ENCODE data around the gene MMP25. TPM values are rescaled to one million over a fixed set of nuclear protein-coding genes. Genes with fewer than 3 reads are reported as not detected.

The MMP25 gene
- total and polyA plus RNA-seq, 9 of the 15 experiments (the other 6 are each of a cell fraction or from before 2014, with no cell fraction given): 0.03 to 0.04 TPM; not detected in 7

DNA sequence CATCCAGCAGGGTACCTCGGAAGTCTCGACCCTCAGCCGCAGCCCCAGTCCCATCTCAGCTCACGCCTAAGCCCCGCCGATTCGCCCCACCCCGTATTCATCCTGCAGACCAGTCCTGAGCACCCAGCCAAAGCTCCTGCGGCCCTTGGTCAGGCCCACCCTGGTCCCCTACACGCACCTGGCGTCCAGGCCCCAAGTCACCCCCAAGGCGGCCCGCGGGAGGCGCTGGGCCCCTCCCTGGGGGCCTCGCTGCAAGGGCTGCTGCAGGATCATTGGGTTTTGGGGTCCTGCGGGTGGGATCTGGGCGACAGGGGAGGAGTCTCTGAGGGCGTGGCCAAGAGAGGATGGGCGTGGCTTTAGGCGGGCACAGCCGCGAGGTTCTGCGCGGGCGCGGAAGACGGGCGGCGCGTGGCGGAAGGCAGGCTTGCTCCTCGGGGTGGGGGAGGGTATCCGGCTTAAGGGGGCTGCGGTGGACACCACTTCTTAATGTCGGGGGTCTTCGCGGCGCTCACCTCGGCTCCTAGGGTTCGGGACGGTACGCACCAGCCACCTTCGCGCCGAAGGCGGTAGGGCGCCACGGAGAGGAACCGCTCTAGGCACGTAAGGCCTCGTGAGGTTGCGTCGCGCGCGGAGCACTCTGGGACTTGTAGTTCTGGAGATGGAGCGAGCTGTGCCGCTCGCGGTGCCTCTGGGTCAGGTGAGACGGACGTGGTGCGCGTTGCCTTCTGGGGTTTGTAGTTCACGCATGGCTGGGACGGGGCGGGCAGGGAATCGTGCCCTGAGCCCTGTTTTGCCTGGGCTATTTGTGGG lies 22.5 kb upstream of the MMP25 start, which contains the start of the genes HCFC1R1 and THOC6 (continued):
- TF ChIP-seq, protein P1, sequence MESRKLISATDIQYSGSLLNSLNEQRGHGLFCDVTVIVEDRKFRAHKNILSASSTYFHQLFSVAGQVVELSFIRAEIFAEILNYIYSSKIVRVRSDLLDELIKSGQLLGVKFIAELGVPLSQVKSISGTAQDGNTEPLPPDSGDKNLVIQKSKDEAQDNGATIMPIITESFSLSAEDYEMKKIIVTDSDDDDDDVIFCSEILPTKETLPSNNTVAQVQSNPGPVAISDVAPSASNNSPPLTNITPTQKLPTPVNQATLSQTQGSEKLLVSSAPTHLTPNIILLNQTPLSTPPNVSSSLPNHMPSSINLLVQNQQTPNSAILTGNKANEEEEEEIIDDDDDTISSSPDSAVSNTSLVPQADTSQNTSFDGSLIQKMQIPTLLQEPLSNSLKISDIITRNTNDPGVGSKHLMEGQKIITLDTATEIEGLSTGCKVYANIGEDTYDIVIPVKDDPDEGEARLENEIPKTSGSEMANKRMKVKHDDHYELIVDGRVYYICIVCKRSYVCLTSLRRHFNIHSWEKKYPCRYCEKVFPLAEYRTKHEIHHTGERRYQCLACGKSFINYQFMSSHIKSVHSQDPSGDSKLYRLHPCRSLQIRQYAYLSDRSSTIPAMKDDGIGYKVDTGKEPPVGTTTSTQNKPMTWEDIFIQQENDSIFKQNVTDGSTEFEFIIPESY (CRISPR knock-in tag; IDR thresholded peaks at IDR 0.05): no peak
- TF ChIP-seq POU5F1 (IDR thresholded peaks at IDR 0.05; ENCODE audit: borderline replicate concordance, low read depth, low read length, partially characterized antibody) (peak; percentile 71), BHLHE40 (IDR thresholded peaks at IDR 0.05; ENCODE audit: low read length) (peak; percentile 89), BRF1 (IDR thresholded peaks at IDR 0.05; ENCODE audit: borderline replicate concordance, extremely low read depth, insufficient read length) (no peak), ETV6 (IDR thresholded peaks at IDR 0.05; ENCODE audit: borderline replicate concordance in 1 of 2, low read depth in 2 of 2, low read length in 1 of 2) (peak in 1 of 2 experiments; percentile 10; a peak in 1 of 4 replicates), ETV6 (CRISPR knock-in tag; IDR thresholded peaks at IDR 0.05; ENCODE audit: borderline replicate concordance) (no peak), PHF20 (IDR thresholded peaks at IDR 0.05; ENCODE audit: partially characterized antibody) (peak; percentile 25), ZBED1 (IDR thresholded peaks at IDR 0.05) (peak; percentile 74; the same call in 1 of the 2 replicates)
- TF ChIP-seq, protein P2, sequence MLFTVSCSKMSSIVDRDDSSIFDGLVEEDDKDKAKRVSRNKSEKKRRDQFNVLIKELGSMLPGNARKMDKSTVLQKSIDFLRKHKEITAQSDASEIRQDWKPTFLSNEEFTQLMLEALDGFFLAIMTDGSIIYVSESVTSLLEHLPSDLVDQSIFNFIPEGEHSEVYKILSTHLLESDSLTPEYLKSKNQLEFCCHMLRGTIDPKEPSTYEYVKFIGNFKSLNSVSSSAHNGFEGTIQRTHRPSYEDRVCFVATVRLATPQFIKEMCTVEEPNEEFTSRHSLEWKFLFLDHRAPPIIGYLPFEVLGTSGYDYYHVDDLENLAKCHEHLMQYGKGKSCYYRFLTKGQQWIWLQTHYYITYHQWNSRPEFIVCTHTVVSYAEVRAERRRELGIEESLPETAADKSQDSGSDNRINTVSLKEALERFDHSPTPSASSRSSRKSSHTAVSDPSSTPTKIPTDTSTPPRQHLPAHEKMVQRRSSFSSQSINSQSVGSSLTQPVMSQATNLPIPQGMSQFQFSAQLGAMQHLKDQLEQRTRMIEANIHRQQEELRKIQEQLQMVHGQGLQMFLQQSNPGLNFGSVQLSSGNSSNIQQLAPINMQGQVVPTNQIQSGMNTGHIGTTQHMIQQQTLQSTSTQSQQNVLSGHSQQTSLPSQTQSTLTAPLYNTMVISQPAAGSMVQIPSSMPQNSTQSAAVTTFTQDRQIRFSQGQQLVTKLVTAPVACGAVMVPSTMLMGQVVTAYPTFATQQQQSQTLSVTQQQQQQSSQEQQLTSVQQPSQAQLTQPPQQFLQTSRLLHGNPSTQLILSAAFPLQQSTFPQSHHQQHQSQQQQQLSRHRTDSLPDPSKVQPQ (CRISPR knock-in tag; IDR thresholded peaks at IDR 0.05; ENCODE audit: borderline replicate concordance): no peak
- TF ChIP-seq, protein P3, sequence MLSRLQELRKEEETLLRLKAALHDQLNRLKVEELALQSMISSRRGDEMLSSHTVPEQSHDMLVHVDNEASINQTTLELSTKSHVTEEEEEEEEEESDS (CRISPR knock-in tag; IDR thresholded peaks at IDR 0.05): no peak
- TF ChIP-seq, protein P4, sequence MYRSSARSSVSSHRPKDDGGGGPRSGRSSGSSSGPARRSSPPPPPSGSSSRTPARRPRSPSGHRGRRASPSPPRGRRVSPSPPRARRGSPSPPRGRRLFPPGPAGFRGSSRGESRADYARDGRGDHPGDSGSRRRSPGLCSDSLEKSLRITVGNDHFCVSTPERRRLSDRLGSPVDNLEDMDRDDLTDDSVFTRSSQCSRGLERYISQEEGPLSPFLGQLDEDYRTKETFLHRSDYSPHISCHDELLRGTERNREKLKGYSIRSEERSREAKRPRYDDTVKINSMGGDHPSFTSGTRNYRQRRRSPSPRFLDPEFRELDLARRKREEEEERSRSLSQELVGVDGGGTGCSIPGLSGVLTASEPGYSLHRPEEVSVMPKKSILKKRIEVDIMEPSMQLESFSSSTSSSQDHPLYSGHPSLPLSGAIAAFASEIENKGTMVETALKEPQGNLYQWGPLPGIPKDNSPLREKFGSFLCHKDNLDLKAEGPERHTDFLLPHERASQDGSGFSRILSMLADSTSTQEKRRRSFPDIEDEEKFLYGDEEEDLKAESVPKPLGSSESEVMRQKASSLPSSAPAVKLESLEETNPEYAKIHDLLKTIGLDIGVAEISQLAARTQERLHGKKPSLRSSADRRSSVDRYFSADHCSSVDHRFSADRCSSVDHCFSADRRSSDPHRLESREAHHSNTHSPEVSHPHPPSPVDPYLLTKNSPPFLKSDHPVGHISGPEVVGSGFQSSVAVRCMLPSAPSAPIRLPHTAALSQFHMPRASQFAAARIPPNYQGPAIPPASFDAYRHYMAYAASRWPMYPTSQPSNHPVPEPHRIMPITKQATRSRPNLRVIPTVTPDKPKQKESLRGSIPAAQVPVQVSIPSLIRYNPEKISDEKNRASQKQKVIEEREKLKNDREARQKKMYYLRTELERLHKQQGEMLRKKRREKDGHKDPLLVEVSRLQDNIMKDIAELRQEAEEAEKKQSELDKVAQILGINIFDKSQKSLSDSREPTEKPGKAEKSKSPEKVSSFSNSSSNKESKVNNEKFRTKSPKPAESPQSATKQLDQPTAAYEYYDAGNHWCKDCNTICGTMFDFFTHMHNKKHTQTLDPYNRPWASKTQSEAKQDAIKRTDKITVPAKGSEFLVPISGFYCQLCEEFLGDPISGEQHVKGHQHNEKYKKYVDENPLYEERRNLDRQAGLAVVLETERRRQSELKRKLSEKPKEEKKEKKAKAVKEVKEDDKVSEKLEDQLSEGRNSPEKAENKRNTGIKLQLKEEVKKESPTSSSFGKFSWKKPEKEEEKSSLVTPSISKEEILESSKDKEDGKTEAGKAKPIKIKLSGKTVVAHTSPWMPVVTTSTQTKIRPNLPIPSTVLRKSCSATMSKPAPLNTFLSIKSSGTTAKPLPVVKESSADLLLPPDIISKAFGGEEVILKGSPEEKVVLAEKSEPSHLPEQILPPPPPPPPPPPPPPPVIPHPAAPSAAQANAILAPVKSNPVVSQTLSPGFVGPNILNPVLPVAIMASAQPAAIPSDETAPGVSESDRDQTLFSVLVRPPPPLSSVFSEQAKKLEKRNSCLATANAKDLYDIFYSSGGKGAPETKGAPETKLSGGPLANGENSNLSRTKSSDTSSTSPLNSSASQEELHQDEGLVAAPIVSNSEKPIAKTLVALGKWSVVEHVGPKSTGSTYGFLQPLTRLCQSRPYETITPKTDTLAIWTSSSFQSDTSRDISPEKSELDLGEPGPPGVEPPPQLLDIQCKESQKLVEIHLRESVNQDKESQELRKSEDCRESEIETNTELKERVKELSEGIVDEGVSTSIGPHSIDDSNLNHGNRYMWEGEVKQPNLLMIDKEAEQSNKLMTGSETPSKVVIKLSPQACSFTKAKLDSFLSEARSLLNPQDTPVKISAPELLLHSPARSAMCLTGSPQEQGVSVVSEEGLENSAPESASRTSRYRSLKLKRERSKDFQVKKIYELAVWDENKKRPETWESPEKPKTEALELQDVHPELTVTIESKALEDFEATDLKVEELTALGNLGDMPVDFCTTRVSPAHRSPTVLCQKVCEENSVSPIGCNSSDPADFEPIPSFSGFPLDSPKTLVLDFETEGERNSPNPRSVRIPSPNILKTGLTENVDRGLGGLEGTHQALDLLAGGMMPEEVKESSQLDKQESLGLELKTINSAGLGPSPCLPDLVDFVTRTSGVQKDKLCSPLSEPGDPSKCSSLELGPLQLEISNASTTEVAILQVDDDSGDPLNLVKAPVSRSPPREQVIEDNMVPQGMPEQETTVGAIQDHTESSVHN (IDR thresholded peaks at IDR 0.05; ENCODE audit: borderline replicate concordance in 1 of 2, low read depth in 1 of 2): no peak

Data from K562 (cell line).